NOMO-1 (cell line): Measurements from ENCODE around the gene MUC4.
"Not testable (repeated sequence)": the region's sequence is repeated elsewhere in the genome, so short reads cannot be mapped to it uniquely, and the experiment has no call there.

Experiments used
- DNase-seq, 2 experiments: peaks; one replicate each; lab custom pipeline; 2025; ENCODE audit not compliant: unreplicated experiment in 2 of 2; lab: John Stamatoyannopoulos, UW

The MUC4 gene

DNA sequence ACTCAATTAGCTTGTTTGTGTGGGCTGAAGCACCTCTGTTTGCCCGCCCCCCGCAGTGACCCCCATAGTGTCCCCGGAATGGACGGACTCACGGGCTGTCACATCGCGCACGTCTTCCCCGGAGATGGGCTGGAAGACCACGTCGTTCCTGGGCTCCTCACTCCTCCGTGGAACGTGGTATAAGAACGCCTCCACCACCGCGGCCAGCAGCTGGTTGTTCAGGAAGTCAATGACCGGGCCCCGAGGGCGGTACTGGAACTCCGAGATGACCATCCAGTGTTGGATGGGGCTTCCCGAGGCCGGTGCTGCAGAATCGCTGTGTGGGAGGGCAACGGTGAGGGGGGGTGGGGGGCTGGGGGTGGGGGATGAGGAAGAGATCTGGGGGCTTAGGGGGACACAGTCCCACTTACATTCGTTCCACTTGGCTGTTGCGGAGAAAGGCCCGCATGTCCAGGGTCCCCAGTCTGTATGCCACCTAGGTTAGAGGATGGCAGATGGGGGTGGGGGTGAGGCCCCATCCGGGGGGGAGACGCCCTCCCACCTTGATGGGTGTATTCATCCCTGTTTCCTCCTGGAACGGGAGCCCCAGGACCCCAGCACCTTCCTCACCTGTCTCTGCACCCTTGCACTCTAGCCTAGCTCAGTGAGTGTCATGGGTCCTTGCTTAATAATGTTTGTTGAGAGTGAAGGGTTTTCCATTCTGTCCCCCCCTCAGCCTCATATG is 60.8 kb downstream of the MUC4 start:
- DNase-seq = no peak

DNA sequence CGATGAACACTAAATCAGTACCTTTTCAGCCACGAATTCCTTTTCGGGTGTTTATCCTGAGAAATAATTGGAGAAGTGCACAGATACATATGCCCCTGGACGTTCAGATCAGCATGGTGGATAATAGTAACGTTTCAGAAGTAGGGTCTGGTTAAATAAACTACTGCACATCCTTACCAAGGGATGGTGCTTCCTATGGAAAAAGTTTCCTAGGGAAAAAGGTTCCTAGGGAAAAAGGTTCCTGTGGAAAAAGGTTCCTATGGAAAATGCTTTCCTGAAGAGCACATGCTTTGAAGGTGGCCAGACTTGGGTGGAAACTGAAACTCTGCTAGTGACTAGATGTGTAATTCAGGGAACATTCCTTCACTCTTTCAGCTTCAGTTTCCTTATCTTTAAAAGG is 62.6 kb downstream of the MUC4 start:
- DNase-seq = not testable (repeated sequence)

DNA sequence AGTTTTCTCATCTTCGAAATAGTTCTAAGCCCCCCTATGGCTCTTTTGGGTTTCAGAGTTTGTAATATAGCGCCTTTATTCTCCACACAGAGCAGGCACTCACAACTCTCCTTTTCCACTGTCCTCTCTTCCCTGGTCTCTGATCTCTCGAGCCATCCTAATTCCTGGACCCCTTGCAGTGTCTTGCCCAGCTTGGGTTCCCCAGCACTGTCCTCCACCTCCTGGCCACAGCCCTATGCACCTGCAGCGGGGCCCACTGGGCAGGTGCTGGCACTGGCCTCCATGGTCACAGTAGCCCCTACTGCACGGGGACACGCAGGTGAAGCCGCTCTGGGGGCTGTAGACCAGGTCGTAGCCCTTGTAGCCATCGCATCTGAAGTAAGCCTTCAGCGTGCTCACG is 63.1 kb downstream of the MUC4 start:
- no peak for DNase-seq

DNA sequence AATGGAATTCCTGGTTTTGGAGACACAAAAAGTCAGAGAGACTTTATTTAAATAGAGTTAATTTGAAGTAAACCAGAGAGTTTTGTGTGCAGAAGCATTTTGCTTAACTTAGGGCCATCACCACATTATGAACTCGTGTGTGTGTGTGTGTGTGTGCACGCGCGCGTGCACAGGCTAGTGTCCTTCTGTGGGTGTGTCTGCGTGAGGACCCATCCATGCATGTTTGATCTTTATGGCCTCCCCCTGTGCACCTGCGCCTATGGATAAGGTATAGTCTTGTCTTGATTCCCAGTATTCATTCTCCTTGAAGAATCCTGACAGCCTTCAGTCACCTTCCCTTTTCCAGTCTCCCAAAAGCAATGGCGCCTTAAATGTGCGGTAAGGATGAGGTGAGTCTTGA is 65.0 kb downstream of the MUC4 start:
- no peak for DNase-seq

DNA sequence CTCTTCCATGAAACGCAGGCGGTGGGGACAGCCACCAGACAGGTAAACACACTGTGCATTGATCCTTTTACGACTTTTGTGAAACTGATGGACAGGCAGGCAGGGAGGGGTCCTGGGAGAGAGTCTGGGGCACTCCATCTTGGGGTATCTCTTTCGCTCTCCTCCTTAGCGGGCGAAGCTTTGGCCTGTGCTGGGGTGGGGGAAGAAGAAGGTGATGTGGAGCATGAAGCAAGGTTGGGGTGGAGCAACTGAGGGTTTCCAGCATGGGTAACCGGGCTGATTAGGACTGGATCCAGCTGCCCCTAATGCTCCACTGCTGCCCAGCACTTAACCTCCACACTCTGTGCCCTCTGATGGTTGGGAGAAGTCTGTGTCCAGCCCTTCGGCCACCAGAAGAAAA is 65.4 kb downstream of the MUC4 start:
- DNase-seq = no peak

DNA sequence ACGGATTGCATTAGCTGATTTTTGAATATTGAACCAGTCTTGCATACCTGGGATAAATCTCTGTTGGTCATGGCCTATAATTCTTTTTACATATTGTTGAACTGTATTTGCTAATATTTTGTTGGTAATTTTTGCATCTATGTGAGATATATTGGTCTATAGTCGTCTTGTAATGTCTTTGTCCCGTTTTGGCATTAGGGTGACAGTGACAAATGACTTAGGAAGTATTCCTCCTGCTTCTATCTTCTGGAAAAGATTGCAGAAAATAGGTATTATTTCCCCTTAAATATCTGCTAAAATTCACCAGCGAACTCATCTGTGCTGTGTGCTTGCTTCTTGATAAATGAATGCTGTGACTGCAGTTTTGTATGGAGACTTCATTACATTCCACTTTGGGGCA is 67.3 kb downstream of the MUC4 start:
- no peak for DNase-seq

DNA sequence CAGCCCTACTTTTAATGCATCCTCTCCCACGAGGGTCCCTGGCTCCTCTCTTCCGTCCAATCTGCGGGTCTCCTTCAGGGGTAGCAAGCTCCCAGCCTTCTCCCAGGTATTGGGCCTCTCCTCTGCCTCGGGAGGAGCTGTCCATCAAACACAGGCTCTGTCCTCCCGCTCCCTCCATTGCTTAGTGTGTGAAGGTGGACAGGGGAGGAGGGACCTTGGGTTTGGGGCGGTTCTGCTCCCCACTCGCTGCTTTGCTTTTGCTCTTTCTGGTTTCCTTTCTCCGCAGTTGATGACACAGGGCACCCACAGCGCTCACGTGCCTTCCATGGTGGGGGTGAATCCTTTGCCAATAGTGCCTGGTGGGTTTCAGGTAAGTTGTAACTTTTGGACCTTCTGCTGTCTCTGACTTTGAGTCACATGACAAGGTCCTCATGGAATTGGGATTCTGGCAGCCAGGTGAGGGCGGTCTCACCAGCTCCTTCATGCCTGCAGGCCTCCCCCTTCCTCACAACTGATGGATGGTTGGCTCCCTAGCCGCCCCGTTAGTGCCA is 72.1 kb downstream of the MUC4 start:
- no peak for DNase-seq

DNA sequence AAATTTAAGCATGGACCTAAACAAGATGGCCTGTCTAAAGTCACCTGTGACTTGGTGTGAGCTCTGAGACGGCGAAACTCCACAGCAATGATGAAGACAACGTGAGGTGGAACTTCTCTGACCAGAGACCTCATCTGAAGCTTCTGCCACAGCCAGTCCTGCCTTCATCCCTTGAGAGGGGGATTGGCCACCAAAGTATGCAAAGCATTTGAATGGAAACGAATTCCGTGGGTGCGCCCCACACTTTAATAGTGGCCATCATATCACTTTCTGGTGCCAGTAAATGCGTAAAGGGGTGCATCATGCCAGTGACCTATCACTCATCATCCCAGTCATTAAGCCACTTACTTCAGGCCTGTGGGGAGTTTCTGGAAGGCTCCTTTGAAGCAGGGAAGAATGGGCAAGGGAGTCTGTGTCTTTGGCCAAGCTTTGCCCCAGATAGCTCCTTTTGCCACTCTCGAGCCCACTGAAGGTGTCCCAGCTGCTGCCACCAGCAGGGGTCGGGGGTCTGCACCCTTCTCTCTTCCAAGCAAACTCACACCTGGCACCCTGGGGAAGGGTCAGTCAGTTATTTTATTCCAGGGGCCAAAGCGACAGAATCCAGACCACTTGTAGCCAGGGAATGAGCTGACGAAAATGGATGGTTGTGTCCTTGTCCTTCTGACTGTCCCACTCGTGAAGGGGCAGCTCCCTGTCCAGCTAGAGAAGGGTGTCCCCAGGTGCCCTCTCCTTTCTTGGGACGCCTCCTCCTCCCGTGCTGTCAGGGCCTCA is 73.3 kb downstream of the MUC4 start:
- no peak for DNase-seq

DNA sequence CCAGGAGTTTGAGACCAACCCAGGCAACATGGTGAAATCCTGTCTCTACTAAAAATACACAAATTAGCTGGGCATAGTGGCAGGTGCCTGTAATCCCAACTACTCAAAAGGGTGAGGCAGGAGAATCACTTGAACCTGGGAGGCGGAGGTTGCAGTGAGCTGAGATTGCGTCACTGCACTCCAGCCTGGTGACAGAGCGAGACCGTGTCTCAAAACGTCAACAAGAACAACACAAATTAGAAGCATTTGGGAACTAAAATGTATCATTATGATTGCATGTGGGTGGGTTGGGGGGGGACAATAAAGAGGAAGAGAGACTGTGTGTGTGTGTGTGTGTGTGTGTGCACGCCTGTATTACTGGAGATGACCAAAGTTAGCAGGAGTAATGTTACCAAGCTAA is 73.9 kb downstream of the MUC4 start:
- DNase-seq = not testable (repeated sequence)

DNA sequence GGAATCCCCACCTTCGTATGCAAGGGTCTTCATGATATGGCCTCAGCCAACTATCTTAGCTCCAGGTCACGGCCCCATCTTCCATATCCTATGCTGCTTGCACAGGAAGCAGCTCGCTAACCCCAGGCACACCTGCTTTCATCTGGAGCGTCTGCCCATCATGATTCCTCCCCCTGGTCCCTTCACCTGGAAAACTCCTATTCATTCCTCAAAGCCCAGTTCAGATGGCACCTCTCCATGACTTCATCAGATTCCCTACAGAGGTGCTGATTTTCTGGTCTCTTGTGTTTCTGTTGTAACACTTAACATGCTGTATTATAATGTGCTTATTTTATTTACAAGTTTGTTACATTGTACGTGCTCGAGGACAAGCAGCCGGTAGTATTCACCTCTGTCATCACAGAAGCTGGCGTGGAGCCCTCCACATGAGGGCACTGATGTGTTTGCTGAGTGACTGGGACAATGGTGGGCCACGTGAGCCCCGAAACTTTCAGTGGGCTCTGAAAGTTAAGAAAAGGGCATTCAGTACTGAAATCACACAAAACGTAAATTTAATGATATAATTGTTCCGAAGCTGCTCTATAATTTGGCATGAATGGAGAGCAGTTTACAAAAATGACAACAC is 74.8 kb downstream of the MUC4 start:
- no peak for DNase-seq

DNA sequence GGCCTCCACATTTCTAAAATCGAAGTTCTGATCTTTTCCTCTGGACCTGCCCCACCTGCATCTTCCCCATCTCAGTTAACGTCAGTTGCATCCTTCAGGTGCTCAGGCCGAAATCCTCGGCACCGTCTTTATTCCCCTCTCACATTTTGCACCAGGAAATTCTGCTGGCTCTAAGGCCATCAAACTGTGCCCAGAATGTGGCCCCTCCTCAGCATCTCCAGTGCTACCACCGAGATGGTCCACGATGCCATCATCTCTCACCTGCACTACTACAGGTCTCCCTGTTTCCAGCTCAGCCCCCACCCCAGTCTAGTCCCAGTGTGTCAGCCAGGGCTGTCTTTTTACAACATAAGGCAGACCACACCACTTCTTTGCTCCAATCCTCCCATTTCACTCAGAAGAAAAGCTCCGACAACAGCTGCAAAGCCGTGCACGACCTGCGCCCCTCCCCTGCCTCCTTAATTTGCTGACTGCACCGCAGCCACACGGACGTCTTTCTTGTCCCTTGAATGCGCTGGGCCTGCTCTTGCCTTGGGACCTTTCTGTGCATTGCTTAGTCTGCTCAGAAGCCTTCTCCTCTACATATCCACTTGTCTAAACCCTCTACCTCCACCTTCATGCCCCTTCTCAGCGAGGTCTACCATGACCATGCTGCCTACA is 76.6 kb downstream of the MUC4 start:
- DNase-seq = no peak

DNA sequence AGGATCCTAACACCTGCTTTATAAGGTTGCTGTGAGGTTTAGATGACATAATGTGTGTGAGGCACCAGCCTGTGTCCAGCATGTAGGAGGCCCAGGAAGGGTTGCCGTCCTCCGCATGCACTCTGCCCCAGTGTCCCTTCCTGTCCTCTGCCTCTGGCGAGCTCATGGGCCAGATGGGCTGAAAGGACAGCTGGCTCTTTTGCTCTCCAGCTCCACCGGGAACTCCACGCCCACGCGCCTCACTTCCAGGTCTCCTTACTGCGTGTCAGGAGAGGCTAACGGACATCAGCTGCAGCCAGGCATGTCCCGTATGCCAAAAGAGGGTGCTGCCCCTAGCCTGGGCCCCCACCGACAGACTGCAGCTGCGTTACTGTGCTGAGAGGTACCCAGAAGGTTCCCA is 78.8 kb downstream of the MUC4 start:
- DNase-seq = no peak

DNA sequence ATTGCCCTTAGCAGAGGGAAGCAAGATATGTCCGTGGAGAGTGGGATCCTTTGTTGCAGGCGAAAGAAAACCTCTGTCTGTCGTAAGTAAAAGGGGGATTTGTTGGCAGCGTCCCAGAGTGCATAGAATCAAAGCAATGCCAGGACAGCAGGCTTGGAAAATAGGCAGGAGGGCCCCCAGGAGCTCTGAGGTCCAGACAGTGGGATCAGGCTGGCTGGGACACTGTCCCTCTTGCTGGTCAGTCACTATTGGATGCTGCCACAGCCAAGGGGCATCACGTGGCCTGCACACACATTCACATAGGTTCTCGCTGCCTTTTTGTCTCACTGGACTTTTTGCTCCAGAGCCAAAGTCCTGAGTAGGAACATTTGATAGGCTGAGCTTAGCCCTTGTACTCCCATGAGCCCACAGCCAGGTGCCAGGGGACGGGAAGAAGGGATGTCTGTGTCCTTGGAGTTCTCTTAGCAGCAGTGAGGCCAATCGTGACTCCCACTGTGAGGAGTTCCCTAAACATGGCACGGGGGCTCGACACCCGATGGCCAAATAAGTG is 80.3 kb downstream of the MUC4 start:
- DNase-seq = no peak

DNA sequence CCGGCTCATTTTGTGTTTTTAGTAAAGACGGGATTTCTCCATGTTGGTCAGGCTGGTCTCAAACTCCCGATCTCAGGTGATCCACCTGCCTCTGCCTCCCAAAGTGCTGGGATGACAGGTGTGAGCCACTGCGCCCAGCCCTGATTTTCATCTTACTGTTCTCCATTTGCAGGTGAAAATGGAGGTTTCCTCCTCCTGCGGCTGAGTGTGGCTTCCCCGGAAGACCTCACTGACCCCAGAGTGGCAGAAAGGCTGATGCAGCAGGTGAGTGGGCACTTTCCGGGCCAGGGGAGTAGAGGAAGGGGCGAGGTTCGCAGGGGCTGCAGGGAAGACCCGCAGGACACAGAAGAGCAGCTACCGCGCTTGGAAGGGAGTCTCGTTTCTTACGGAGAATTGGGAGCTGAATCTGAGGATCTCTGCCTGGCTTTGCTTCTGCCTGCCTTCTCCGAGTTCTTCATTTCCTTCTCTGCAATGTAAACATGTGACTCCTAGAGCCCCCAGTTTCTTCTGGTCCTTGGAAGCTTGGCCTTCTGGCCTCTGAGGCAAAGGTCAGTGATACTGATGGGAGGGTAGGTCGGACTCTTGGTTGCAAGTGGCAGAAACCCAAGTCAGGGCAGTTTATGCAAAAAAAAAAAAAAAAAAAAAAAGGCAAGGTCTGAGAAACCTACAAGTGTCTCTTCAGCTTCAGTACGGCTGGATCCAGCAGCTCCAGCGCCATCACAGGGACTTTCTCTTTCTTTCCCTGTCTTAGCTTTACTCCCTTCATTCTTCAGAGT is 82.1 kb downstream of the MUC4 start:
- no peak for DNase-seq

DNA sequence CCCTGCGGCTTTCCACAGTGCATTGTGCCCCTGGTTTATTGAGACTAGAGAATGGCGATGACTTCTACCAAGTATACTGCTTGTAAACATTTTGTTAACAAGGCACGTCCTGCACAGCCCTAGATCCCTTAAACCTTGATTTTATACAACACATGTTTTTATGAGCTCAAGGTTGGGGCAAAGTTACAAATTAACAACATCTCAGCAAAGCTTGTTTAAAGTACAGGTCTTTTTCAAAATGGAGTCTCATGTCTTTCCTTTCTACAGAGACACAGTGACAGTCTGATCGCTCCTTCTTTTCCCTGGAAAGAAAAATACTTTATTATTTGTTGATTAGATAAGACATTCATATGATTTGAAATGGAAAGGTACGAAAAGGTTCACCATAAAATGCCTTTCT is 82.9 kb downstream of the MUC4 start:
- not testable (repeated sequence) for DNase-seq

DNA sequence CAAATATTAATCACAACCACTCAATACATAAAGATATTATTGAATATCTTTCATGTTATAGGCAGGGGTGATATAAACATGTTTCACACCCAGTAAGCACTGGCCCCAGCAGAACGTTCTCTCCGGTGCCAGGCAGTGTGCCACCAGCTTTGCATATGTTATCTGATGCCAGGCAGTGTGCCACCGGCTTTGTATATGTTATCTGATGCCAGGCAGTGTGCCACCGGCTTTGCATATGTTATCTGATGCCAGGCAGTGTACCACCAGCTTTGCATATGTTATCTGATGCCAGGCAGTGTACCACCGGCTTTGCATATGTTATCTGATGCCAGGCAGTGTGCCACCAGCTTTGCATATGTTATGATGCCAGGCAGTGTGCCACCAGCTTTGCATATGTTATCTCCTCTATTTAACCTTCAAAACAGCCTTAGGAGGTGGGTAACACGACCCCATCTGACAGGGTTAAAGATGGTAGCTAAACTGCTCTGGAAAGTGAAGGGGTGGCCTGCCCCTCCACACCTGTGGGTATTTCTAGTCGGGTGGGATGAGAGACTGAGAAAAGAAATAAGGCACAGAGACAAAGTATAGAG is 84.0 kb downstream of the MUC4 start:
- no peak for DNase-seq

DNA sequence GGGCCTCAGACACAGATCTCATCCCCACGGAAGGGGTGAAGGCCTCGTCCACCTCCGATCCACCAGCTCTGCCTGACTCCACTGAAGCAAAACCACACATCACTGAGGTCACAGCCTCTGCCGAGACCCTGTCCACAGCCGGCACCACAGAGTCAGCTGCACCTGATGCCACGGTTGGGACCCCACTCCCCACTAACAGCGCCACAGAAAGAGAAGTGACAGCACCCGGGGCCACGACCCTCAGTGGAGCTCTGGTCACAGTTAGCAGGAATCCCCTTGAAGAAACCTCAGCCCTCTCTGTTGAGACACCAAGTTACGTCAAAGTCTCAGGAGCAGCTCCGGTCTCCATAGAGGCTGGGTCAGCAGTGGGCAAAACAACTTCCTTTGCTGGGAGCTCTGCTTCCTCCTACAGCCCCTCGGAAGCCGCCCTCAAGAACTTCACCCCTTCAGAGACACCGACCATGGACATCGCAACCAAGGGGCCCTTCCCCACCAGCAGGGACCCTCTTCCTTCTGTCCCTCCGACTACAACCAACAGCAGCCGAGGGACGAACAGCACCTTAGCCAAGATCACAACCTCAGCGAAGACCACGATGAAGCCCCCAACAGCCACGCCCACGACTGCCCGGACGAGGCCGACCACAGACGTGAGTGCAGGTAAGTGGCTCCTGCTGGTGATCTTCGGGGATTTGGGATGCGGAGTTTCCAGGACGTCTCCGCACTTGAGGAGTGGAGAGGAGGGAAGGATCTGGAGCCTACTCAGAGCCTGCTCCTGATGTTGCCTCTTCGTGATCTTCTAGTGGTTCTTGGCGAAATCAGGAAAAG is 85.6 kb downstream of the MUC4 start:
- not testable (repeated sequence) for DNase-seq

DNA sequence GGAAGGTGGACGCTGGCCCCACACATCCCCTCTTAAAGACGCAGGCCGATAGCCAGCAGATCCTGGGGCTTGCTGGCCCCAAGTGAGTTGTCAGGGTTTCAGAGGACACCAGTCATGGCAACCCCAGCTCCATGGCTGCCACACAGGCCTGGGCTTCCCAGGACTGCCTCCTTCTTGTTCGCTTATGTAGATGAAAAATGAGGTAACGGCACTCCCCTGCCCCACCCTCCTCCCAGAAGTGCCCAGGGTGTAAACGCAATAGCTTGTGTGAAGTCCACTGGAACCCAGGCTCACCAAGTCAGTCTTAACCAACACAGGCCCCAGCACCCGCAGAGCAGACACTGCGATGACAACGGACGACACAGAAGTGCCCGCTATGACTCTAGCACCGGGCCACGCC is 87.4 kb downstream of the MUC4 start:
- DNase-seq = not testable (repeated sequence)

DNA sequence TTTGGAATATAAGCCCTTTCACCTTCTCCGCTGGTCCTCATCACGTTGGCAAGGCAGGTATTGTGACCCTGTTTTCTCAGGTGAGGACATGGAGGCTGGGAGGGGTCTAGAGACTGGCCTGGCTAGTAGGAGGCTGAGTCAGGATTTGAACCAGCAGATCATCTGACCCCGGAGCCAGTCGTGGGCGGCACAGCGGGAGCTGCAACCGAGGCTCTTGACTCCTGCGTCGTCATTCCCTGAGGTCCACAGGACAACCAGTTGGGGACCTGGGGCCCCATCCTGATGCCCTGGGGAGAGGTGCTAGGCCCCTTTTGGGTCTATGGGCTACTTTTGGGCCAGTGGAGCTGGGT is 88.8 kb downstream of the MUC4 start:
- not testable (repeated sequence) for DNase-seq
